Endothelial cell of umbilical vein (primary cell): ENCODE data around the gene NPTX1.

ENCODE experiments used
- CTCF ChIP-seq, 2 donors: IDR thresholded peaks; 1 replicate in 1 of 2; 2 replicates in 1 of 2; pipeline ENCODE4 v1.5.1; 2011; ENCODE audit warnings: low read length in 2 of 2, mild to moderate bottlenecking in 2 of 2, moderate library complexity in 2 of 2, control low read depth in 1 of 2, inconsistent platforms in 1 of 2, low read depth in 1 of 2; ENCODE audit not compliant: insufficient read depth in 1 of 2; ENCODE audit errors: extremely low read depth in 1 of 2
- EZH2 ChIP-seq: IDR thresholded peaks from 2 replicates; pipeline ENCODE4 v1.6.1; 2012; ENCODE audit warnings: borderline replicate concordance, low read depth, mild to moderate bottlenecking, moderate library complexity, low read length, inconsistent platforms; ENCODE audit not compliant: severe bottlenecking
- FOS ChIP-seq: IDR thresholded peaks from 2 replicates; pipeline ENCODE4 v1.6.1; 2011; ENCODE audit warnings: mild to moderate bottlenecking, low read length, moderate library complexity, borderline replicate concordance; ENCODE audit not compliant: insufficient read depth
- GATA2 ChIP-seq: IDR thresholded peaks from 2 replicates; pipeline ENCODE4 v1.7.0; 2011; ENCODE audit warnings: low read depth, mild to moderate bottlenecking, moderate library complexity, mixed read lengths, low read length; ENCODE audit not compliant: insufficient read length, insufficient read depth
- POLR2A ChIP-seq: IDR thresholded peaks from 2 replicates; pipeline ENCODE4 v1.6.1; 2012; ENCODE audit warnings: low read depth, mild to moderate bottlenecking, control low read depth, low read length
- POLR2AphosphoS5 ChIP-seq: IDR thresholded peaks from 2 replicates; pipeline ENCODE4 v1.6.1; 2012; ENCODE audit warnings: low read depth, mild to moderate bottlenecking, control low read depth, low read length, moderate library complexity; ENCODE audit not compliant: insufficient read depth

GRCh38 chr17:80468781-80469493 is 7.5 kb downstream of the NPTX1 start:
- TF ChIP-seq GATA2 (no peak), EZH2 (no peak), CTCF (IDR thresholded peaks at IDR 0.05; ENCODE audit: extremely low read depth in 1 of 2, insufficient read depth in 1 of 2, low read depth in 1 of 2, low read length in 2 of 2) (no peak), POLR2A (no peak), FOS (no peak), POLR2AphosphoS5 (no peak)
